Calu3 (cell line): ENCODE measurements around the gene PEX10. TPM values are rescaled to one million over a fixed set of nuclear protein-coding genes. Genes with fewer than 3 reads are reported as not detected.

ENCODE experiments used
- BruUV-seq: library from RNA; stranded (reverse); fragments of 400-500 nt; replicated peaks from 2 replicates; lab custom pipeline; 2021; lab: Mats Ljungman, UMichigan
- CTCF ChIA-PET: fragments of 300-600 bp; sonication (Branson Sonifier 250); formaldehyde crosslinking; loops from one replicate; lab custom pipeline; 2022; ENCODE audit warnings: antibody characterized with exemption; lab: Charles Lee
- DNase-seq: peaks from one replicate; pipeline ENCODE4 v3.0.0; 2022
- H3K27ac Mint-ChIP-seq: one replicate; pipeline ENCODE4 v1.8.0; 2022; ENCODE audit warnings: mixed read lengths; ENCODE audit not compliant: unreplicated experiment
- H3K27me3 Mint-ChIP-seq: one replicate; pipeline ENCODE4 v1.8.0; 2022; ENCODE audit warnings: mixed read lengths; ENCODE audit not compliant: unreplicated experiment
- H3K36me3 Mint-ChIP-seq: one replicate; pipeline ENCODE4 v1.8.0; 2022; ENCODE audit warnings: mild to moderate bottlenecking, moderate library complexity, mixed read lengths; ENCODE audit not compliant: insufficient read depth, unreplicated experiment
- H3K4me1 Mint-ChIP-seq: one replicate; pipeline ENCODE4 v1.8.0; 2022; ENCODE audit warnings: mild to moderate bottlenecking, low read depth, mixed read lengths; ENCODE audit not compliant: unreplicated experiment
- H3K4me3 Mint-ChIP-seq: one replicate; pipeline ENCODE4 v1.8.0; 2022; ENCODE audit warnings: mild to moderate bottlenecking, low read depth, moderate library complexity, mixed read lengths; ENCODE audit not compliant: unreplicated experiment
- H3K9me3 Mint-ChIP-seq: one replicate; pipeline ENCODE4 v1.8.0; 2022; ENCODE audit warnings: low read depth, mixed read lengths; ENCODE audit not compliant: unreplicated experiment
- intact Hi-C: fragments of 100-400 bp; cut with micrococcal nuclease; formaldehyde crosslinking; loops from one replicate; pipeline ENCODE4 v1.10.0; 2022; ENCODE audit not compliant: unreplicated experiment
- total RNA-seq: library from RNA; stranded (reverse); gene quantifications from 2 replicates; pipeline ENCODE4 v1.2.3, GENCODE V29; 2022
- TF ChIP-seq, protein P1 (sequence below): fragments of 200-600 bp; IDR thresholded peaks from one replicate; pipeline ENCODE4 v1.8.0; 2022; ENCODE audit warnings: antibody characterized with exemption; ENCODE audit not compliant: unreplicated experiment

The PEX10 gene
- total RNA-seq, 1 experiment from 2014 or later = 24.0 TPM

DNA sequence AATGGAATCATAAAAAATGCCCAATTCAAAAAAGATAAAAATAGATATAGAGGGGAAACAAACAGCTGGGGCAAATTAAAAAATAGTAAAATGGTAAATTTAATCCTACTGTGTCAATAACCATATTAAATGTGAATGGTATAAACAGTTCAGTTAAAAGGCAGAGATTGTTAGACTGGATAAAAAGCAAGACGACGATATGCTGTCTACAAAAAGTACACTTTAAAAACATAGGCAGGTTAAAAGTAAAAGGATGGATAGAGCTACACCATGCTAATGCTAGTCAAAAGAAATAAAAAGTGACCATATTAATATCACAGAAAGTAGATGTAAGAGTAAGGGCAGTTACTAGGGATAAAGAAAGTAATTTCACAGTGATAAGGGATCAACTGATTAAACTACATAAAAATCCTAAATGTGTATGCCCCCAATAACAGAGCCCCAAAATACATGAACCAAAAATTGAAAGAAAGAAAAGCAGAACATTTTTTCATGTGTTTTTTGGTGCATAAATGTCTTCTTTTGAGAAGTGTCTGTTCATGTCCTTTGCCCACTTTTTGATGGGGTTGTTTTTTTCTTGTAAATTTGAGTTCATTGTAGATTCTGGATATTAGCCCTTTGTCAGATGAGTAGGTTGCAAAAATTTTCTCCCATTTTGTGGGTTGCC is 48.4 kb downstream of the PEX10 start:
- no peak for DNase-seq
- TF ChIP-seq, protein P1, sequence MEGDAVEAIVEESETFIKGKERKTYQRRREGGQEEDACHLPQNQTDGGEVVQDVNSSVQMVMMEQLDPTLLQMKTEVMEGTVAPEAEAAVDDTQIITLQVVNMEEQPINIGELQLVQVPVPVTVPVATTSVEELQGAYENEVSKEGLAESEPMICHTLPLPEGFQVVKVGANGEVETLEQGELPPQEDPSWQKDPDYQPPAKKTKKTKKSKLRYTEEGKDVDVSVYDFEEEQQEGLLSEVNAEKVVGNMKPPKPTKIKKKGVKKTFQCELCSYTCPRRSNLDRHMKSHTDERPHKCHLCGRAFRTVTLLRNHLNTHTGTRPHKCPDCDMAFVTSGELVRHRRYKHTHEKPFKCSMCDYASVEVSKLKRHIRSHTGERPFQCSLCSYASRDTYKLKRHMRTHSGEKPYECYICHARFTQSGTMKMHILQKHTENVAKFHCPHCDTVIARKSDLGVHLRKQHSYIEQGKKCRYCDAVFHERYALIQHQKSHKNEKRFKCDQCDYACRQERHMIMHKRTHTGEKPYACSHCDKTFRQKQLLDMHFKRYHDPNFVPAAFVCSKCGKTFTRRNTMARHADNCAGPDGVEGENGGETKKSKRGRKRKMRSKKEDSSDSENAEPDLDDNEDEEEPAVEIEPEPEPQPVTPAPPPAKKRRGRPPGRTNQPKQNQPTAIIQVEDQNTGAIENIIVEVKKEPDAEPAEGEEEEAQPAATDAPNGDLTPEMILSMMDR = no peak
- Mint-ChIP-seq H3K4me1 (no peaks in the 10 kb centered on the region), H3K36me3 (peaks cover 4% of the 10 kb centered on the region), H3K4me3 (no peak overlapping the region), H3K27me3 (no peaks in the 10 kb centered on the region), H3K27ac (no peak overlapping the region), H3K9me3 (peaks cover 3% of the 10 kb centered on the region)
- CTCF ChIA-PET = no interaction called here
- no TSS peak for BruUV-seq
- intact Hi-C loops = no loop called here

DNA sequence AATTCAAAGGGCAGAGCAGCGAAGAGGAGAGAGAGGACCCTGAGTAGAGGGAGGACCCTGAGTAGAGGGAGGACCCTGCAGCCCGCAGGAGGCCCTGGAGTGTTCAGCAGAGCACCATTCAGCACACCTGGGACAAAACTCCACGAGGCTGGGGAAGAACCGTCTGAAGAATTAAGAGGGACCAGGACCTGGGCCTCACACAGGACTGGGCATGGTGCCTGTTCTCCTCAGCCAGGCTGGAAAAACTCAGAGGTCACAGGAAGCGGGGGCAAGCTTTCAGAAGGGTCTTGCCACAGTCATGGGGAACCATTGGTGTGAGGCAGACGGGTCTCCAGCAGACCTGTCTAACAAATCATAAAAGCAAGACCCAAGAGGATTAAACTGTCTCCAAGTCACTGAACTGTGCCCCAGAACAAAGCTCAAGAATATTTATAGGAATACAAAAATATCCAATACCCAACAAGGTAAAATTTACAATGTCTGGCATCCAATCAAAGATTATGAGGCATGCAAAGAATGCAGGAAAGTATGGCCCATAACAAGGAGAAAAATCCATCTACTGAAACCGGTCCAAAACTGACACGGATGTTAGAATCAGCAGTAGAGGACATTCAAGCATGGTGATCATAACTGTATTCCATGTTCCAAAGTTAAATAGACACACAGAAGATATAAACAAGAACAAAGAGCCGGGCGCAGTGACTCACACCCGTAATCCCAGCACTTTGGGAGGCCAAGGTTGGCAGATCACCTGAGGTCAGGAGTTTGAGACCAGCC is 51.6 kb downstream of the PEX10 start:
- BruUV-seq = no TSS peak
- TF ChIP-seq, protein P1 = no peak
- Mint-ChIP-seq H3K4me3 (no peak overlapping the region), H3K36me3 (peaks cover 4% of the 10 kb centered on the region), H3K27me3 (no peaks in the 10 kb centered on the region), H3K9me3 (peaks cover 3% of the 10 kb centered on the region), H3K4me1 (no peaks in the 10 kb centered on the region), H3K27ac (no peak overlapping the region)
- no peak for DNase-seq
- CTCF ChIA-PET = no interaction called here
- intact Hi-C loops = no loop called here

DNA sequence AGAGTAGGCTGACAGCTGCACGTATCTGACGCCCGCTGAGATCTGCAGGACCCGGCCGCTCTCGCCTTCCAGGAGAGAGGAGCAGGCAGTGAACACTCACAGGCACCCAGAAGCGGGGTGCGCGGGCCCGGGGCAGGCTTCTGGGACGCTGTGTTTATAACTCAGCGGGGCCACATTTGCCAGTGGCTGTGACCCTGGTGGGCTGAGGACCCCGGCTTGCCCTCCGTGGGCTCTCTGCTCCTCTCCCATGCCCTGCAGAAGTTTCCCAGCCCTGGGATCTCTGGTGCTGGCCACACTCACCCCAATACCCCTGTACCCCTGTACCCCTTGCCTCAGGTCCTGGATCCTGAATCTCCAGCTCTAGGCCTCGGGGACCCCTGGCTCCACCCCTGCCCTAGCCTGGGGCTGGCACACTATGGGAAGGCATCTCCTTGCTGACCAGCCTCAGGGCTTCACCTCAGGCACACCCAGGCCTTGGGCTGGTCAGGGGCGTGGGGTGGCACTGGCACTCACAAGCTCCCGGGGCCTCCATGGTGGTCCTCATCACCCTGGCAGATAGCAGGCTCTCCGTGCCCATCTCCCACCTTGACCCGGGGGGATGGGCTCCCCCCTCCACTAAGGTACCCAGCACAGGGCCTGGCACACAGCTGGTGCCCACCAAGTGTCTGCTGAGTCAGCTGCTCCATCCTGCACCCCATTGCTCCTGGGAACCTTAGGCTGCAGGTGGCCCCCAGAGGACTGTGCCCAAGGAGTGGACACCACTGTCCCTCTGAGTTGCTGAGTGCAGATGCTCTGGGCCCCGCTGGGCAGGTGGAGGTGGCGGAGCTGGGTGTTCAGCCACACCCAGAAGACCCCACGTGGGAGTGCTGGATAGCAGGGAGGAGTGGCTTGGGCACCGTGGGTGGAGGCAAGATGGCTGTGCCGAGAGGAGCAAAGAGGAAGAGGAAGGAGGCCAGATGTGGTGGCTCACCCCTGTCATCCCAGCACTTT is 53.4 kb downstream of the PEX10 start:
- peaks cover 4% of the 10 kb centered on the region for H3K36me3 Mint-ChIP-seq
- CTCF ChIA-PET = no interaction called here
- peaks cover 2% of the 10 kb centered on the region for H3K9me3 Mint-ChIP-seq
- H3K4me1 Mint-ChIP-seq = no peaks in the 10 kb centered on the region
- no TSS peak for BruUV-seq
- no peak for DNase-seq
- TF ChIP-seq, protein P1 = no peak
- H3K4me3 Mint-ChIP-seq = no peak overlapping the region
- intact Hi-C loops = no loop called here
- H3K27ac Mint-ChIP-seq = no peak overlapping the region
- H3K27me3 Mint-ChIP-seq = no peaks in the 10 kb centered on the region

DNA sequence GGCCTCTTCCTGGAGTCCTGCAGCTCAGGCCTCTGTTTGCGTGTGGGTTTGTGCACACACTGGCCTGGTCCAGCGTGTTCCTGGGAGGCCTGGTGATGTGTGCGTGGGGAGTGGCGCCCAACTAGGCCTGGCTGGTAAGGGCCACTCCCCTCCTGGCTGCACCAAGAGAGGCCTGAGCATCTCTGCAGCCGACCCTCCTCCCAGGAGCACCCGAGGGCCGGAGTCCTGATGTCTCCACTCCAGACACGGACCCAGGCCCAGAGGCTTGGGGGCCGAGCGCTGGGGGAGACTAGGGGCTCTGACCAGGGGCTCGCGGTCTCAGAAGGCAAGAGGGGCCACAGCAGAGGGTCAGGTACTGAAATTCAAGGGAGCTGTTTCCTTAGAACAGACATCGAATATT is 54.3 kb downstream of the PEX10 start:
- no TSS peak for BruUV-seq
- H3K9me3 Mint-ChIP-seq = no peaks in the 10 kb centered on the region
- DNase-seq = no peak
- CTCF ChIA-PET = no interaction called here
- H3K27ac Mint-ChIP-seq = no peak overlapping the region
- intact Hi-C loops = no loop called here
- H3K36me3 Mint-ChIP-seq = peaks cover 4% of the 10 kb centered on the region
- no peak overlapping the region for H3K4me3 Mint-ChIP-seq
- TF ChIP-seq, protein P1 = no peak
- H3K4me1 Mint-ChIP-seq = no peaks in the 10 kb centered on the region
- H3K27me3 Mint-ChIP-seq = no peaks in the 10 kb centered on the region
